AG10803 (cell line): ENCODE measurements around the gene CABP4.

Experiments
- DNase-seq: peaks from one replicate; pipeline ENCODE4 v3.0.0; 2010; ENCODE audit warnings: low read depth
- H3K4me3 ChIP-seq: 2 replicates; pipeline ENCODE4 v1.5.1; 2011; ENCODE audit warnings: mild to moderate bottlenecking, low read length, control low read depth
- CTCF ChIP-seq: conservative IDR thresholded peaks from 2 replicates; pipeline ENCODE4 v1.5.1; 2011; ENCODE audit warnings: mild to moderate bottlenecking, low read length, control low read depth, inconsistent platforms

The CABP4 gene

DNA sequence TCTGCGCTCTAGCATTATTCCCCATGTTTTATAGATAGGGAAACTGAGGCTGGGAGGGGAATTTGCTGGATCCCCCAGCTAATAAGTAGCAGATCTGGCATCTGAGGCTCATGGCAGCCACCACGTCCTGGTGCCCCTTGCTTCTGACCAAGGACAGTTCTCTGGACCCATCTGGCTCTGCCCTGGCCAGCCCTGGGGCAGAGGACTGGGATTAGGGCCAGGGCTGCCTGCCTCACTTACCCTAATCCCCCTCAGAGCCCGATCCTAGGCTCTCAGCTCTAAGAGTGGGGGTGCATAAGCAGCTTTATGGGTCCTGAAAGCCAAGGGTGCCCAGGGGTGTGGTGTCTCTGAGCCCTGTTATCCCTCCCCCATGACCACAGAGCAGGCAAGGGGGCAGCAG is at the start of gene CABP4:
CABP4 (plus strand) TSS at position 301 of the 400 bp plus-strand sequence; CDS start at position 371, 70 bp downstream.
- no peak for DNase-seq
- TF ChIP-seq CTCF = no peak
- no peak within 1 kb of the TSS for H3K4me3 ChIP-seq

- H3K4me3 ChIP-seq = no peak overlapping the region
- no peak for TF ChIP-seq CTCF
- no peak for DNase-seq
Measured at GRCh38 chr11:67405688-67406339, 49.3 kb upstream of the CABP4 start.

DNA sequence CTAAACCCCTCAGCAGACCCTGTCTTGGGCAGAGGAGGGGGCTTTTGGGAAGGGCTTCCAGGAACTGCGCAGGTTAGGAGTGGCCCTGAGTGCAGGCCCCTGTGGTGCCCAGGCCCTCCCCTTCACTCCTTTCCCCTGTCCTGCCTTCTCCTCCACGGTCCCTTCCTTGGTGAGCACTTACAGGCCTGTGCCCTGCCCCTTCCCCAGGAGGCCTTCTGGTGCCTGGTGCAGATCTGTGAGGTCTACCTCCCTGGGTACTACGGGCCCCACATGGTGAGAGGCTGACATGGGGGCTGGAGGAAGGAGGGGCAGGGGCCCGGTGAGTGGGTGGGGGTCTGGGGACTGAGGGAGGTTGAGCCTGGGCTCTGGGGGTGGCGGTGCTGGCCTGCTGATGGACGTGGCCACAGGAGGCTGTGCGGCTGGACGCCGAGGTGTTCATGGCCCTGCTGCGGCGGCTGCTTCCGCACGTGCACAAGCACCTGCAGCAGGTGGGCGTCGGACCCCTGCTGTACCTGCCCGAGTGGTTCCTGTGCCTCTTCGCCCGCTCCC is 48.7 kb upstream of the CABP4 start:
- H3K4me3 ChIP-seq = no peak overlapping the region
- DNase-seq = no peak

DNA sequence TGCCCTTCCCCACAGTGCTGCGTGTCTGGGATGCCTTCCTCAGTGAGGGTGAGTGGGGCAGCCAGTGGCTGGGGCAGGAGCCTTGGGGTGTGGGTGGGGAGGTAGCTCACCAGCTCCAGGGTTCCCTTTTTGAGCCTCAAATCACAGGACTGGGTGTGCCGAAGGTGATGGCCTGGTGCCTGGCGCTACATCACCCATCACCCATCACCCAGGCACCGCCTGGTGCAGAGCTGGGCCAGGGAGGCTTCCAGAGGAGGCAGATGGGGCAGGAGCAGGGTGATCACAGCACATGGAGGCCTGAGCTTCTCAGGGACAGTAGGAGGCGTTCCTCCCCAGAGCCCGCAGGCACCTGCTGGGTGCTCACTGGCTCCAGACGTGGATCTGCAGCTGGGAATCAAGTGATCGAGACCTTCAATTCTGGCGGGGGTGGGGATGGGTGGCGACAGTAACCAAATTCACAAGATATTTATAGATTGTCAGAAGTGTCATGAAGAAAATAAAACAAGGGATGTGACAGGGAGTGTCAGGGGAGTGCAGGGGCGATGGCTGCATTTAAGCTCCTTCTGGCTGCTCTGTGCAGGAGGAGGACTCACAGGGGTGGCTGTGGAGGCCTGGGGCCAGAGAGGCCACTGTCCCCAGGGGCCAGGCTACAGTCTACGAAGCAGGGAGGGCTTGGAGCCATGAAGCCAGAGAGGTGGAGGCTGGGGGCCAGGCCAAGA is 48.0 kb upstream of the CABP4 start:
- no peak for TF ChIP-seq CTCF
- DNase-seq = no peak
- no peak overlapping the region for H3K4me3 ChIP-seq

More for the DNA sequence above, 48.7 kb upstream of the CABP4 start:
- no peak for TF ChIP-seq CTCF

GRCh38 chr11:67407688-67408163 is 47.4 kb upstream of the CABP4 start:
- no peak for TF ChIP-seq CTCF
- H3K4me3 ChIP-seq = no peak overlapping the region
- no peak for DNase-seq

- no peak for TF ChIP-seq CTCF
- H3K4me3 ChIP-seq = no peak overlapping the region
- no peak for DNase-seq
Measured at GRCh38 chr11:67408437-67409200, 46.5 kb upstream of the CABP4 start.
